HG03439 (cell line): ENCODE measurements around the gene SLC27A5.

Experiments used
- ATAC-seq: cut with Tn5 transposase; IDR thresholded peaks from one replicate; pipeline ENCODE4 v1.9.1; 2021; ENCODE audit warnings: mild to moderate bottlenecking, moderate library complexity; ENCODE audit not compliant: unreplicated experiment

Gene SLC27A5

GRCh38 chr19:58511353-58512208 is at the start of gene SLC27A5:
Gene SLC27A5 (minus strand): TSS chr19:58511992. CDS start chr19:58511955, 37 bp downstream.
- ATAC-seq, result no peak

- no peak for ATAC-seq
These were observed 49.1 kb upstream of the SLC27A5 start for GRCh38 chr19:58560921-58561320.

GRCh38 chr19:58560007-58560887 is 48.5 kb upstream of the SLC27A5 start:
- ATAC-seq, result no peak

GRCh38 chr19:58559275-58560006 is 47.6 kb upstream of the SLC27A5 start:
- no peak for ATAC-seq

- ATAC-seq, result peak; percentile 55
These were observed 47.0 kb upstream of the SLC27A5 start for GRCh38 chr19:58558623-58559274.

GRCh38 chr19:58558066-58558622 is 46.4 kb upstream of the SLC27A5 start, which contains the start of gene UBE2M:
Gene UBE2M (minus strand): TSS chr19:58558611. CDS start chr19:58558381, 230 bp downstream.
- ATAC-seq, result no peak

- ATAC-seq, result no peak
These were observed 45.7 kb upstream of the SLC27A5 start for GRCh38 chr19:58557221-58558065.

GRCh38 chr19:58556622-58557220 is 44.9 kb upstream of the SLC27A5 start:
- ATAC-seq, result no peak

- ATAC-seq, result no peak
These were observed 44.3 kb upstream of the SLC27A5 start for GRCh38 chr19:58555920-58556621.

GRCh38 chr19:58555369-58555885 is 43.6 kb upstream of the SLC27A5 start:
- ATAC-seq, result no peak

- peak; percentile 34 for ATAC-seq
These were observed 42.9 kb upstream of the SLC27A5 start, which contains the start of gene CHMP2A for GRCh38 chr19:58554494-58555368. Gene CHMP2A (minus strand): TSS chr19:58555105. CDS start chr19:58554212, 893 bp downstream.

- ATAC-seq, result no peak
These were observed 42.2 kb upstream of the SLC27A5 start for GRCh38 chr19:58553799-58554493.

- no peak for ATAC-seq
These were observed 40.9 kb upstream of the SLC27A5 start for GRCh38 chr19:58552655-58553054.

GRCh38 chr19:58551577-58552471 is 40.0 kb upstream of the SLC27A5 start:
- no peak for ATAC-seq

- no peak for ATAC-seq
These were observed 39.3 kb upstream of the SLC27A5 start for GRCh38 chr19:58551123-58551497.
